ENCODE results near the gene SHISA3. TPM values are rescaled to one million over a fixed set of nuclear protein-coding genes. Genes with fewer than 3 reads are reported as not detected.

The SHISA3 gene
- total and polyA plus RNA-seq, 2 donors (not counting 1 experiment from before 2014, with no cell fraction given) = 0.23 to 0.33 TPM

DNA sequence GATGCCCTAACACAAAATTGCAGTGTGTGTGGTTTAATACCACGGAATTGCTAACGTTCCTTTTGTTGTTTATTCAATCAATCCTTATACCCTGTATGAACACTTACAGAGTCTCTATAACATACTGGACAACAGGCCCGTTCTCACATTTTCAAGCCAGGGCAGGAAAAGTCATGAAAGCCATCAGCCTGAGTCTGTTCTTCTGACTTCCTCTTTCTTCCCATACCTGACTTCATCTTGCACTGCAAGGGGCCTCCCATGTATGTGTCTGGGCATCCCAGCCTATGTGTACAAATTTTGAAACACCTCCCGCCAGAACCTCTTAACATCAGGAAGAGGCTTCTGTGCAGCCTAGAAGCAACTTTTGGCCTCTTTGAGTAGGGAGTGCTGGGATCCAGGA, 4.9 kb upstream of the SHISA3 start:
- H3K36me3 ChIP-seq (ENCODE audit: control insufficient read depth, insufficient read depth, low read length) = no peaks in the 10 kb centered on the region
- peaks cover 9% of the 10 kb centered on the region for H3K27me3 ChIP-seq (ENCODE audit: control insufficient read depth, insufficient read depth, low read length)
- no peaks in the 10 kb centered on the region for H3K9me3 ChIP-seq (ENCODE audit: control insufficient read depth, insufficient read depth, low read depth, low read length)
- no peak overlapping the region for H2AFZ ChIP-seq (ENCODE audit: low read length)
- no peaks in the 10 kb centered on the region for H3K4me1 ChIP-seq (ENCODE audit: control insufficient read depth, extremely low read depth, insufficient read depth, low read length)
- DNase-seq (ENCODE audit: low read depth in 2 of 2) = no peak
- H3K27ac ChIP-seq (ENCODE audit: insufficient read depth, low read length) = no peak overlapping the region
- no peaks in the 10 kb centered on the region for H4K20me1 ChIP-seq (ENCODE audit: control insufficient read depth, extremely low read depth, insufficient read depth, low read length)
- H3K4me2 ChIP-seq (ENCODE audit: extremely low read depth, insufficient read depth, low read length) = no peak overlapping the region
- H3K79me2 ChIP-seq (ENCODE audit: control insufficient read depth, insufficient read depth, low read length) = no peaks in the 10 kb centered on the region
- no peak overlapping the region for H3K4me3 ChIP-seq (replicated peaks in 1 of 4; ENCODE audit: control extremely low read depth in 1 of 4, insufficient read depth in 1 of 4, low read depth in 3 of 4, low read length in 4 of 4)
- no peak overlapping the region for H3K9ac ChIP-seq (ENCODE audit: insufficient read depth, low read length)
- no peak for TF ChIP-seq EZH2 (IDR thresholded peaks at IDR 0.05; ENCODE audit: low read length, missing control alignments)
- TF ChIP-seq, protein P1, sequence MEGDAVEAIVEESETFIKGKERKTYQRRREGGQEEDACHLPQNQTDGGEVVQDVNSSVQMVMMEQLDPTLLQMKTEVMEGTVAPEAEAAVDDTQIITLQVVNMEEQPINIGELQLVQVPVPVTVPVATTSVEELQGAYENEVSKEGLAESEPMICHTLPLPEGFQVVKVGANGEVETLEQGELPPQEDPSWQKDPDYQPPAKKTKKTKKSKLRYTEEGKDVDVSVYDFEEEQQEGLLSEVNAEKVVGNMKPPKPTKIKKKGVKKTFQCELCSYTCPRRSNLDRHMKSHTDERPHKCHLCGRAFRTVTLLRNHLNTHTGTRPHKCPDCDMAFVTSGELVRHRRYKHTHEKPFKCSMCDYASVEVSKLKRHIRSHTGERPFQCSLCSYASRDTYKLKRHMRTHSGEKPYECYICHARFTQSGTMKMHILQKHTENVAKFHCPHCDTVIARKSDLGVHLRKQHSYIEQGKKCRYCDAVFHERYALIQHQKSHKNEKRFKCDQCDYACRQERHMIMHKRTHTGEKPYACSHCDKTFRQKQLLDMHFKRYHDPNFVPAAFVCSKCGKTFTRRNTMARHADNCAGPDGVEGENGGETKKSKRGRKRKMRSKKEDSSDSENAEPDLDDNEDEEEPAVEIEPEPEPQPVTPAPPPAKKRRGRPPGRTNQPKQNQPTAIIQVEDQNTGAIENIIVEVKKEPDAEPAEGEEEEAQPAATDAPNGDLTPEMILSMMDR (conservative IDR thresholded peaks at IDR 0.05 in 1 of 2, IDR thresholded peaks at IDR 0.05 in 1 of 2; ENCODE audit: low read depth in 1 of 2, low read length in 2 of 2) = no peak

DNA sequence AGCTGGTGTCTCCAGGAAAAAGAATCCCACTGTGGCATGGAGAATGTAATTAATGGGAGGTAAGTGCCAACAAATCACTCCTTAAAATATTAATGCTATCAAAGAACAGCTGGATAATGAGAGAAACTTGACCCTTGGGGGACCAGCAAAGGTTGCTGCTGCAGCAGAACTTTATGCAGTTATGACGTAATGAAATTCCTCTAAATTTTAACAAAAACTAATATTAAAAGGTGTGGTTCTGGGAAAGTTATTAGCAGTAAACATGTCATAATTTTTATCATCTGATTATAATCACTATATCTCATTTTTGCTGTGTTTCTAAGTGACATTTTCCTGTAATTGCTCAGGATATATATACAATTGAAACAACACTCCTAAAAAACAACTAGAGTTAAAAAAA, 1.7 kb upstream of the SHISA3 start:
- Histone ChIP-seq H3K9ac (ENCODE audit: insufficient read depth, low read length) (no peak overlapping the region), H4K20me1 (ENCODE audit: control insufficient read depth, extremely low read depth, insufficient read depth, low read length) (no peaks in the 10 kb centered on the region), H3K79me2 (ENCODE audit: control insufficient read depth, insufficient read depth, low read length) (no peaks in the 10 kb centered on the region), H3K36me3 (ENCODE audit: control insufficient read depth, insufficient read depth, low read length) (no peaks in the 10 kb centered on the region), H2AFZ (ENCODE audit: low read length) (no peak overlapping the region), H3K9me3 (ENCODE audit: control insufficient read depth, insufficient read depth, low read depth, low read length) (no peaks in the 10 kb centered on the region), H3K4me2 (ENCODE audit: extremely low read depth, insufficient read depth, low read length) (no peak overlapping the region), H3K4me3 (replicated peaks in 1 of 4; ENCODE audit: control extremely low read depth in 1 of 4, insufficient read depth in 1 of 4, low read depth in 3 of 4, low read length in 4 of 4) (no peak overlapping the region), H3K4me1 (ENCODE audit: control insufficient read depth, extremely low read depth, insufficient read depth, low read length) (no peaks in the 10 kb centered on the region), H3K27ac (ENCODE audit: insufficient read depth, low read length) (no peak overlapping the region), H3K27me3 (ENCODE audit: control insufficient read depth, insufficient read depth, low read length) (peaks cover 17% of the 10 kb centered on the region)
- no peak for DNase-seq (ENCODE audit: low read depth in 2 of 2)
- TF ChIP-seq, protein P1 (conservative IDR thresholded peaks at IDR 0.05 in 1 of 2, IDR thresholded peaks at IDR 0.05 in 1 of 2; ENCODE audit: low read depth in 1 of 2, low read length in 2 of 2) = no peak
- TF ChIP-seq EZH2 (IDR thresholded peaks at IDR 0.05; ENCODE audit: low read length, missing control alignments) = no peak

DNA sequence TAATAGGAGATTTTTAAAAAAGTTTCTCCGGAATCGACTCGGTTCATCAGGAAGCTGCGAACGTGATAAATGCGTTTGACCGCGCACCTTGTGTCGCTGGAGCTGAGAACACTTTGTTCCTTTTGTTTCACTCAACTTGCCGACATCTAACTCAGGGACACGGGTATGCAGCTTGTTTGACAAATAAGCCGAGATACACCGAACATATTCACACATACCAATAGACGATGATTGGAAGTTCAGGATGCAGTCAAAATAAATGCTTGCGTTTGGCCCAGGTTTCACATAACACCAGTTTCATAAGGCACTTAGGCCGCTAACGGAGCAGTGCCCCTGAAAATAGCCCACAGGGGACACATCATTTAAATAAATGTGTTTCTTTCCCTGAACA, 932 bp upstream of the SHISA3 start:
- Histone ChIP-seq H3K9me3 (ENCODE audit: control insufficient read depth, insufficient read depth, low read depth, low read length) (no peaks in the 10 kb centered on the region), H3K79me2 (ENCODE audit: control insufficient read depth, insufficient read depth, low read length) (no peaks in the 10 kb centered on the region), H3K9ac (ENCODE audit: insufficient read depth, low read length) (no peak overlapping the region), H3K27ac (ENCODE audit: insufficient read depth, low read length) (no peak overlapping the region), H2AFZ (ENCODE audit: low read length) (no peak overlapping the region), H4K20me1 (ENCODE audit: control insufficient read depth, extremely low read depth, insufficient read depth, low read length) (no peaks in the 10 kb centered on the region), H3K36me3 (ENCODE audit: control insufficient read depth, insufficient read depth, low read length) (no peaks in the 10 kb centered on the region), H3K4me1 (ENCODE audit: control insufficient read depth, extremely low read depth, insufficient read depth, low read length) (no peaks in the 10 kb centered on the region), H3K4me3 (replicated peaks in 1 of 4; ENCODE audit: control extremely low read depth in 1 of 4, insufficient read depth in 1 of 4, low read depth in 3 of 4, low read length in 4 of 4) (no peak overlapping the region), H3K27me3 (ENCODE audit: control insufficient read depth, insufficient read depth, low read length) (peaks cover 17% of the 10 kb centered on the region), H3K4me2 (ENCODE audit: extremely low read depth, insufficient read depth, low read length) (no peak overlapping the region)
- no peak for DNase-seq (ENCODE audit: low read depth in 2 of 2)
- TF ChIP-seq EZH2 (IDR thresholded peaks at IDR 0.05; ENCODE audit: low read length, missing control alignments) = no peak
- TF ChIP-seq, protein P1 (conservative IDR thresholded peaks at IDR 0.05 in 1 of 2, IDR thresholded peaks at IDR 0.05 in 1 of 2; ENCODE audit: low read depth in 1 of 2, low read length in 2 of 2) = no peak
